ENCODE measurements around the gene PIP5K1B. TPM values are rescaled to one million over a fixed set of nuclear protein-coding genes. Genes with fewer than 3 reads are reported as not detected.
A peak's percentile ranks its signal among the peaks of the same experiment; 100 is the strongest.

The PIP5K1B gene
- total RNA-seq, 4 donors from 2014 or later = 1.2 to 2.6 (median 2.0) TPM

GRCh38 chr9:68771376-68771775 is 66.3 kb downstream of the PIP5K1B start:
- Histone ChIP-seq H3K4me1 (peaks cover 0 to 17% of the 10 kb centered on the region in 2 donors), H3K4me3 (no peak overlapping the region), H3K27me3 (no peaks in the 10 kb centered on the region), H3K27ac (no peak overlapping the region), H3K36me3 (no peaks in the 10 kb centered on the region), H3K9me3 (no peaks in the 10 kb centered on the region)
- DNase-seq = no peak
- no peak for TF ChIP-seq CTCF (IDR thresholded peaks at IDR 0.05 in 4 of 5, conservative IDR thresholded peaks at IDR 0.05 in 1 of 5)
- no peak for TF ChIP-seq POLR2A (IDR thresholded peaks at IDR 0.05)
- intact Hi-C loops (cut with DNase I; ENCODE audit: low total_unique reads) = no loop called here
- in situ Hi-C loops (cut with MboI; ENCODE audit: low sequenced_read_pairs in 4 of 4) = no loop called here
- ATAC-seq = no peak

GRCh38 chr9:68775003-68775730 is 70.1 kb downstream of the PIP5K1B start:
- DNase-seq (peak in 1 of 2 donors; percentile 58), ATAC-seq (peak; percentile 60 to 71)
- Histone ChIP-seq H3K9me3 (no peaks in the 10 kb centered on the region), H3K36me3 (no peaks in the 10 kb centered on the region), H3K4me3 (no peak overlapping the region), H3K4me1 (peaks cover 8 to 28% of the 10 kb centered on the region in 2 donors), H3K27me3 (no peaks in the 10 kb centered on the region), H3K27ac (peak overlapping the region in 1 of 4 donors; percentile 49)
- intact Hi-C loops (cut with DNase I; ENCODE audit: low total_unique reads) (loop anchor here (5.0 kb wide), 1 partner anchor 68 kb away; the partner anchor contains the start of gene PIP5K1B), in situ Hi-C loops (cut with MboI; ENCODE audit: low sequenced_read_pairs in 4 of 4) (loop anchor here in 1 of 4 donors (25.0 kb wide), 1 partner anchor 188 kb away; no protein-coding TSS in a partner anchor)
- no peak for TF ChIP-seq POLR2A (IDR thresholded peaks at IDR 0.05)
- no peak for TF ChIP-seq CTCF (IDR thresholded peaks at IDR 0.05 in 4 of 5, conservative IDR thresholded peaks at IDR 0.05 in 1 of 5)

GRCh38 chr9:68777070-68777763 is 72.2 kb downstream of the PIP5K1B start:
- no peak for ATAC-seq
- Histone ChIP-seq H3K27me3 (no peaks in the 10 kb centered on the region), H3K4me3 (no peak overlapping the region), H3K9me3 (no peaks in the 10 kb centered on the region), H3K27ac (no peak overlapping the region), H3K36me3 (no peaks in the 10 kb centered on the region), H3K4me1 (peaks cover 25 to 44% of the 10 kb centered on the region in 2 donors)
- DNase-seq = no peak
- in situ Hi-C loops (cut with MboI; ENCODE audit: low sequenced_read_pairs in 4 of 4) (loop anchor here in 1 of 4 donors (25.0 kb wide), 1 partner anchor 190 kb away; no protein-coding TSS in a partner anchor), intact Hi-C loops (cut with DNase I; ENCODE audit: low total_unique reads) (loop anchor here (5.0 kb wide), 1 partner anchor 70 kb away; the partner anchor contains the start of gene PIP5K1B)
- TF ChIP-seq POLR2A (IDR thresholded peaks at IDR 0.05) (no peak), CTCF (IDR thresholded peaks at IDR 0.05 in 4 of 5, conservative IDR thresholded peaks at IDR 0.05 in 1 of 5) (no peak)

- peak overlapping the region in 2 of 4 donors; percentile 87 to 91 for H3K27ac ChIP-seq
Observed at GRCh38 chr9:68778635-68779034, 73.6 kb downstream of the PIP5K1B start.

More at GRCh38 chr9:68778635-68779034, 73.6 kb downstream of the PIP5K1B start:
- ATAC-seq (no peak), DNase-seq (no peak)
- intact Hi-C loops (cut with DNase I; ENCODE audit: low total_unique reads) (loop anchor here (5.0 kb wide), 1 partner anchor 71 kb away; the partner anchor contains the start of gene PIP5K1B), in situ Hi-C loops (cut with MboI; ENCODE audit: low sequenced_read_pairs in 4 of 4) (loop anchor here in 1 of 4 donors (25.0 kb wide), 1 partner anchor 191 kb away; no protein-coding TSS in a partner anchor)
- Histone ChIP-seq H3K4me1 (peaks cover 40 to 58% of the 10 kb centered on the region in 2 donors), H3K4me3 (no peak overlapping the region), H3K9me3 (no peaks in the 10 kb centered on the region), H3K27me3 (no peaks in the 10 kb centered on the region), H3K36me3 (no peaks in the 10 kb centered on the region)
- no peak for TF ChIP-seq CTCF (IDR thresholded peaks at IDR 0.05 in 4 of 5, conservative IDR thresholded peaks at IDR 0.05 in 1 of 5)
- TF ChIP-seq POLR2A (IDR thresholded peaks at IDR 0.05) = no peak
